ENCODE measurements around the gene TCF25.
"Not testable (repeated sequence)": the region's sequence is repeated elsewhere in the genome, so short reads cannot be mapped to it uniquely, and the experiment has no call there.

Gene TCF25

GRCh38 chr16:89905511-89906139, 32.2 kb downstream of the TCF25 start:
- DNase-seq (ENCODE audit: low read depth) = no peak

GRCh38 chr16:89906140-89907025, 33.0 kb downstream of the TCF25 start:
- no peak for DNase-seq (ENCODE audit: low read depth)

- no peak for DNase-seq (ENCODE audit: low read depth)
Observed at GRCh38 chr16:89907055-89907814, 33.8 kb downstream of the TCF25 start.

- no peak for DNase-seq (ENCODE audit: low read depth)
Observed at GRCh38 chr16:89908236-89908635, 34.8 kb downstream of the TCF25 start.

- DNase-seq (ENCODE audit: low read depth) = peak; percentile 43
Observed at GRCh38 chr16:89909777-89910716, 36.7 kb downstream of the TCF25 start.

- no peak for DNase-seq (ENCODE audit: low read depth)
Observed at GRCh38 chr16:89910717-89911354, 37.4 kb downstream of the TCF25 start.

- DNase-seq (ENCODE audit: low read depth) = no peak
Observed at GRCh38 chr16:89911375-89911774, 38.0 kb downstream of the TCF25 start.

GRCh38 chr16:89912143-89912542, 38.8 kb downstream of the TCF25 start:
- DNase-seq (ENCODE audit: low read depth) = no peak

- no peak for DNase-seq (ENCODE audit: low read depth)
Observed at GRCh38 chr16:89912627-89913026, 39.2 kb downstream of the TCF25 start.

GRCh38 chr16:89913408-89914387, 40.3 kb downstream of the TCF25 start:
- no peak for DNase-seq (ENCODE audit: low read depth)

GRCh38 chr16:89914642-89915285, 41.4 kb downstream of the TCF25 start:
- DNase-seq (ENCODE audit: low read depth) = not testable (repeated sequence)

- no peak for DNase-seq (ENCODE audit: low read depth)
Observed at GRCh38 chr16:89915303-89916232, 42.2 kb downstream of the TCF25 start.

- DNase-seq (ENCODE audit: low read depth) = peak; percentile 59
Observed at GRCh38 chr16:89917773-89918452, 44.5 kb downstream of the TCF25 start.

GRCh38 chr16:89918453-89919347, 45.3 kb downstream of the TCF25 start, which contains the start of gene MC1R:
Gene MC1R (plus strand): TSS chr16:89918862. CDS start chr16:89919259, 397 bp downstream.
- no peak for DNase-seq (ENCODE audit: low read depth)

GRCh38 chr16:89919535-89920406, 46.4 kb downstream of the TCF25 start:
- no peak for DNase-seq (ENCODE audit: low read depth)
